ENCODE measurements around the gene SAMM50. TPM values are rescaled to one million over a fixed set of nuclear protein-coding genes. Genes with fewer than 3 reads are reported as not detected.

Gene SAMM50
- total RNA-seq, 4 donors from 2014 or later, result 27.6 to 45.4 (median 32.3) TPM

- DNase-seq (ENCODE audit: low spot score) (no peak), ATAC-seq (ENCODE audit: low FRiP score) (no peak)
- TF ChIP-seq CTCF (IDR thresholded peaks at IDR 0.05), result no peak
Measured at GRCh38 chr22:43994006-43994405, 38.8 kb downstream of the SAMM50 start.

GRCh38 chr22:43994416-43994815, 39.2 kb downstream of the SAMM50 start:
- ATAC-seq (ENCODE audit: low FRiP score), result no peak
- TF ChIP-seq CTCF (IDR thresholded peaks at IDR 0.05), result no peak
- no peak for DNase-seq (ENCODE audit: low spot score)

GRCh38 chr22:43995057-43995685, 39.9 kb downstream of the SAMM50 start:
- DNase-seq (ENCODE audit: low spot score) (no peak), ATAC-seq (ENCODE audit: low FRiP score) (no peak)
- no peak for TF ChIP-seq CTCF (IDR thresholded peaks at IDR 0.05)

GRCh38 chr22:43995798-43996169, 40.5 kb downstream of the SAMM50 start:
- ATAC-seq (ENCODE audit: low FRiP score), result no peak
- TF ChIP-seq CTCF (IDR thresholded peaks at IDR 0.05), result no peak

GRCh38 chr22:43996170-43996980, 41.1 kb downstream of the SAMM50 start:
- no peak for TF ChIP-seq CTCF (IDR thresholded peaks at IDR 0.05)
- DNase-seq (ENCODE audit: low spot score) (no peak), ATAC-seq (ENCODE audit: low FRiP score) (no peak)

More at GRCh38 chr22:43995798-43996169, 40.5 kb downstream of the SAMM50 start:
- DNase-seq (ENCODE audit: low spot score), result no peak

GRCh38 chr22:43996981-43997265, 41.7 kb downstream of the SAMM50 start:
- no peak for ATAC-seq (ENCODE audit: low FRiP score)
- DNase-seq (ENCODE audit: low spot score), result no peak
- no peak for TF ChIP-seq CTCF (IDR thresholded peaks at IDR 0.05)

All from omental fat pad (tissue), 4 donors.